Measurements from ENCODE around the gene WDFY4. TPM values are rescaled to one million over a fixed set of nuclear protein-coding genes. Genes with fewer than 3 reads are reported as not detected.
A peak's percentile ranks its signal among the peaks of the same experiment; 100 is the strongest.

WDFY4 gene
- total RNA-seq, 2 donors from 2014 or later, result 0.70 to 2.0 TPM

DNA sequence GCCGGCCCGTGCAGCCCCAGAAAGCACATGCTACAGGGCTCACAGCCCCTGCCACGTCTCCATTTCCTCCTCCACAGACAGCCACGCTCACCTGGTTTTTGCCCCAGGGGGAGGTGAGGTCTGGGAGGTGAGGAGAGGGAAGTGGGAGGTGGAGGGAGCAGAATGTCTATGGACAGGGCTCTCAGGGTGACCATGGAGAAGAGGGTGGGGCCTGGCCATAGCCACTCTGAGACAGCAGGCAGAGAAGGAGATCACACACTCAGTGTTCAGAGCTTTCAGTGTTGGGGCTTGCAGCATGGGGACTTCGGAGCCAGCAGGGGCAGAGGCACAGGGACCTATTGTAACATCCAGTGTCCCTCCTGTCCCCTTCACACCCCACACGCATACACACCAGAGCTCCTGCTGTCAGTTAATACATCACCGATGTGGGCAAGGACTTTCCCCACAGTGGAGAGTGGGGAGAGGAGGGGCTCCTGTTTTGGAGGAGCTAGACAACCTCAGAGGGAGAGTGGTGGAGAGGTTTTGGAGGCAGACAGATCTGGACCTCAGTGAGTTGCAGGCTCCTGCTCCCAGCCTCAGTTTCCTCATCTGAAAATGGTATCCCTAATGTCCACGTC is 14.4 kb downstream of the WDFY4 start:
- no peaks in the 10 kb centered on the region for H3K27me3 ChIP-seq
- H3K36me3 ChIP-seq, result no peaks in the 10 kb centered on the region
- no peaks in the 10 kb centered on the region for H3K9me3 ChIP-seq
- no peak for TF ChIP-seq CTCF (IDR thresholded peaks at IDR 0.05)
- no peak overlapping the region for H3K4me3 ChIP-seq
- peaks cover 0 to 1% of the 10 kb centered on the region in 2 donors for H3K4me1 ChIP-seq
- DNase-seq (ENCODE audit: low spot score), result no peak
- H3K27ac ChIP-seq, result no peak overlapping the region

DNA sequence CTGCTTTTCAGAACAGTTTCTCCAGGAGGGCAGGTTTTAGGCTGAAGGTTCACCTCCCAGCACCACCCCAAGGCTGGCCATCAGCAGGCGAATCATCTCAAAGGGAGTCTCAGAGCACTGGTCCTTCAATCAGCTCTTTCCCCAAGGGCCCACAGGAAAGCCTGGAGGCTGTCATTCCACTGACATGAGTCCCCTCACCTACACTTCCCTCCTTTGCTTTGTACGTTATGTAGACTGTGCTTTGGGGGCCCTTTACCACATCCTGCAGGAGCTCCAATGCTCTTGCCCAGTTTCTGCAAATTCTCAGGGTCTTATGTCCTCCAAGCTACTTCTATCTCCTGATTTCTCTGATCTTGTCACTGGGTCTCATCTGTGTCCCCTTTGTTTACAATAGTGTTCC is 15.4 kb downstream of the WDFY4 start:
- no peak overlapping the region for H3K27ac ChIP-seq
- no peaks in the 10 kb centered on the region for H3K36me3 ChIP-seq
- H3K27me3 ChIP-seq, result no peaks in the 10 kb centered on the region
- H3K4me3 ChIP-seq, result no peak overlapping the region
- H3K9me3 ChIP-seq, result no peaks in the 10 kb centered on the region
- TF ChIP-seq CTCF (IDR thresholded peaks at IDR 0.05), result no peak
- H3K4me1 ChIP-seq, result peaks cover 0 to 6% of the 10 kb centered on the region in 2 donors
- DNase-seq (ENCODE audit: low spot score), result peak; percentile 23

DNA sequence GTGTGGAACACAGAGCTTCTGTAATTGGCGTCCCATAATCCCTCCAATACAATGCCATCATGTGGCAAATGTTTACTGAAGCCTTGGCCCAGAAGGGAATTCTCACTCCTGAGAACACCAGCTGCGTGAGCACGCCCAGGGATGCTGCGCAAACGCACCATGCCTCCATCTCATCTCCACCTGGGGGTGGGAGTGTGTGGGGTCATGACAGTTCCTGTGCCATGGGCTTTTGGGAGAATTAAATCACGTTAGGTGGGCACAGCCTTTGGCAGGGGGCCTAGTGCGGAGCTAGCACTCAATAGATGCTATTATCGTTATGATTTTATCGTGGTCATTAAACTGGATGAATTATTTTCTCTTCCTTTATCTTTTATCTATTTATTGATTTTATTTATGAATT is 15.8 kb downstream of the WDFY4 start:
- Histone ChIP-seq H3K27ac (no peak overlapping the region), H3K27me3 (no peaks in the 10 kb centered on the region), H3K4me1 (peaks cover 0 to 6% of the 10 kb centered on the region in 2 donors), H3K36me3 (no peaks in the 10 kb centered on the region), H3K9me3 (no peaks in the 10 kb centered on the region), H3K4me3 (no peak overlapping the region)
- TF ChIP-seq CTCF (IDR thresholded peaks at IDR 0.05), result no peak
- peak; percentile 26 for DNase-seq (ENCODE audit: low spot score)

GRCh38 chr10:48701139-48701901 is 16.6 kb downstream of the WDFY4 start:
- no peaks in the 10 kb centered on the region for H3K36me3 ChIP-seq
- H3K4me3 ChIP-seq, result no peak overlapping the region
- H3K27ac ChIP-seq, result no peak overlapping the region
- no peaks in the 10 kb centered on the region for H3K27me3 ChIP-seq
- no peaks in the 10 kb centered on the region for H3K9me3 ChIP-seq
- peak; percentile 23 for DNase-seq (ENCODE audit: low spot score)
- no peak for TF ChIP-seq CTCF (IDR thresholded peaks at IDR 0.05)
- H3K4me1 ChIP-seq, result peaks cover 0 to 6% of the 10 kb centered on the region in 2 donors

GRCh38 chr10:48701941-48702340 is 17.3 kb downstream of the WDFY4 start:
- peaks cover 0 to 6% of the 10 kb centered on the region in 2 donors for H3K4me1 ChIP-seq
- TF ChIP-seq CTCF (IDR thresholded peaks at IDR 0.05), result no peak
- no peak overlapping the region for H3K27ac ChIP-seq
- no peak overlapping the region for H3K4me3 ChIP-seq
- no peaks in the 10 kb centered on the region for H3K27me3 ChIP-seq
- no peaks in the 10 kb centered on the region for H3K9me3 ChIP-seq
- no peaks in the 10 kb centered on the region for H3K36me3 ChIP-seq
- peak; percentile 34 for DNase-seq (ENCODE audit: low spot score)
